HG03066 (cell line): ENCODE results near the gene AMOTL2.

ENCODE experiments used
- ATAC-seq: cut with Tn5 transposase; IDR thresholded peaks from one replicate; pipeline ENCODE4 v1.9.1; 2021; ENCODE audit warnings: low read depth; ENCODE audit not compliant: unreplicated experiment

Gene AMOTL2

DNA sequence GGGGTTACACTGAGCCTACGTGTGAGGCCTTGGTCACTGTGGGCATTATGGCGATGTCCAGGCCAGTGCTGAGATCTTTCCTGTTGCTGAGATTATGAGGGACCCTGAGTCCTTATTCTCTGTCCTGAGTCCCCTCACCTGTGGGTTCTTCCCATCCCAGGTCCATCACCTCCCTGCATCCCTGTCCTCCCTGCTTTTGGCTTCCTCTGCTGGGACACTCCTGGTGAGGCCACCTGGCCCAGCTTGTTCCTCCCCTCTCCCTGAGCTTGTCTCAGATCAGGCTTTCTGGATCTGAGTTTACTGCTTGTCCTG lies 36.1 kb downstream of the AMOTL2 start:
- ATAC-seq, result no peak

DNA sequence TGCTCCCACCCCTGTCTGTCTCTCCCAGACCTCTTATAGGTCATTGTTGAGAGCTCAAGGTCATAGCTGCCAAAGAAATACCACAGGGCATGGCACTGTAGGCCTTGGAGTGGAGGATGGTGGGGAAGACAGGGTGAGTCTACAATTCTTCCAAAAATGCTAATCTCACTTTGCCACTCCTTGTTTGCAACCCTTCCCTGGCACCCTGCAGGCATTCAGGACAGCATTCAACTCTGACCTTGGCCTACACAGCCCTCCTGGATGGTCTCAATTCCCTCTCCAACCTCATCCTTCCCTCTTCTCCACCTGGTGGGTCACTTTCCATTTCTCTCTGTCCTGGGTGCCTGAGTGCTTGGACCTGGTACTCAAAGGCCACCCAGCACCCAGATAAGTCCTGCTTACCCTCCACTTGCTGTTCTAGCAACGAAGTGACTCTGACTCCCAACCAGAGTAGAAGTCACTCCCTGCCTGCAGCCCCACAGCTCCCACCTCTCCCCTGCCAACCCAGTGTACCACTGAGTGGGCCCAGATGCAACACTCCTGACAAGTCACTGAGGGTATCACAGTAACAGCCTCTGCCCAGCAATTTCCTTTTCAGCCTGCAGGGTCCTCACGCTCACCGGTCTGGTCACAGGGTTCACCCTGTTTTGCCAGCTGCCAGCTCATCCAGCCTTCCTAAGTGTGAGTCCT lies 36.6 kb downstream of the AMOTL2 start:
- ATAC-seq, result no peak

DNA sequence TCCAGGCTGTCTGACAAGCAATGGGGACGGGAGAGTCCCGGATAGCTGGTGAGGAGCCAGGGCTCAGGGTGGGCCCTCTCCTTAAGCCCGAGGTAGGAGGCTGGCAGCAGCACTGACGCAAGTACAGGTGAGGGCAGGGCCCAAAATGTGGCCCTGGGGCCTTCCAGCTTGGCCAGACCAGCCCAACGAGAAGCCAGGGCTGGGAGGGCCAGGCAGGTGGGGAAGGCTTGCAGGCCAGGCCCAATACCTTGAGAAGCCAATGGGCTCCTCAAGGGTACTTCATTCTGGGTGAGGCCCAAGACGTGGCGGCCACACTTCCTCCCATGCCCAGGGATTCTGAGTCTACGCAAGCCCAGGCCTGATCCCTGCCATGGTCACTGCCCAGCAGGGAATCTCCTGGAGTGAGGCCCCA lies 37.2 kb downstream of the AMOTL2 start:
- no peak for ATAC-seq

DNA sequence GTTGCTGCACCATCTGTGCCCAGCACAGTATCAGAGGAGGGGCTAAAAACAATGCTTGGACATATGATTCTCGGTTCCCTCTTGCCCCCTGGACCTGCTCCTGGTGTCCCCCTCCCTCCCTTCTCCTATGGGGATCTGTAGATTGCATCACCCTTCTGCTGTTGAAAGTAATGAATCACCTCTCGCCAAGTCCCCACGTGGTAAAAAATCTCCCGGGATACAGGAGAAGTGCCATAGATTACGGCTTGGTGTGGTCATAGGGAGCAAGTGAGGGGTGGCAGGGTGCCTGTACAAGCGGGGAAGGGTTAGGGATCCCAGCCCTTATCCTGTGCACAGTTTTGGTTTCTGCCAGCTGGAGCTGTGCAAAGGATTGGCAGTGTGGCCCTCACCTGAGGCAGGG lies 37.7 kb downstream of the AMOTL2 start:
- no peak for ATAC-seq

DNA sequence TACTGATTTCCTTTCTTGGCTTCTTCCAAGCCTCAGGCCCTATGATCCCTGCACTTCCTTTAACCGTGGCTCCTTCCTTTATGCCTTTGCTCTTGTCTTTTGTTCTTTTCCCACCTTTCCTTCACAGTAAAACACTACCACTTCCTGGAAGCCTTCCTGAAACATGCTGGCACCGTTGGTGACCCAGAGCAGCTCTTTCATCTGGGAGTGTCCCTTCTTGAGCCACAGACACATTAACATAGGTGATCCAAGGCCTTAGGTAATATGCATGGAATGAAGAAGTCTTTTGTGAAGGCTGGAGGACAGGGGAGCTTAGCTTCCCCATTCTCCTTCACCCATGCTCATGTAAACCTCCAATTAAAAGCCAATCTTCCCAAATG lies 39.4 kb downstream of the AMOTL2 start:
- no peak for ATAC-seq

DNA sequence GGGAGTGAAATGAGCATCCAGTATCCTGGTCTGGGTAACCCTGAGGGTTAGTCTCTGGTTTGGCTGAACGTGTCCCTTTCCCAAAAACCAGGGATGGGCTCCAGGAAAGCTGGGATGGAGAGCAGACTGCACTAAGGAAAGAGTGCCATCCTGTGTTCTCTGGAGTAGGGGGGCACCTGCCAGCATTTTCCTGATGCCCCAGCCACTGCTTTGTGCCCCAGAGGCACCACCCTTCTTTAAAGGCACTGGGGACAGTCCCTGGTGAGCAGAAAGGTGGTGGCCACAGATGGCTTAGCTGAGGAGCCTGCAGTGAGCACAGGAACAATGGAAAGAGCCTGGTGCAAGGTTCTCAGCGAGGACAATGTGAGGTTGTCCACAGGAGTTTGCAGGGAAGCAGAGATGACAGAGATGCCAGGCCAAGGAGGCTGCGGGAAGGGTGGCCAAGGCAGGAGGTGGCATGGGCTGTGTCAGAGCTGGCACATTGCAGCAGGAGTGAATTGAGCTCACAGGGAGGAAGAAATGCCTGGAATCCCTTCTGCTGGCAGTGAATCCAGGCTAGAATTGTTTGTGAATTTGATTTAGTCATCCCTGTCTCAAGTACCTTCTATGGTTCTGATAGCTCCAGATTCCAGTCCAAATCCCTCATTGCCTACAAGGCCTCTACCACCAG lies 39.9 kb downstream of the AMOTL2 start:
- no peak for ATAC-seq

DNA sequence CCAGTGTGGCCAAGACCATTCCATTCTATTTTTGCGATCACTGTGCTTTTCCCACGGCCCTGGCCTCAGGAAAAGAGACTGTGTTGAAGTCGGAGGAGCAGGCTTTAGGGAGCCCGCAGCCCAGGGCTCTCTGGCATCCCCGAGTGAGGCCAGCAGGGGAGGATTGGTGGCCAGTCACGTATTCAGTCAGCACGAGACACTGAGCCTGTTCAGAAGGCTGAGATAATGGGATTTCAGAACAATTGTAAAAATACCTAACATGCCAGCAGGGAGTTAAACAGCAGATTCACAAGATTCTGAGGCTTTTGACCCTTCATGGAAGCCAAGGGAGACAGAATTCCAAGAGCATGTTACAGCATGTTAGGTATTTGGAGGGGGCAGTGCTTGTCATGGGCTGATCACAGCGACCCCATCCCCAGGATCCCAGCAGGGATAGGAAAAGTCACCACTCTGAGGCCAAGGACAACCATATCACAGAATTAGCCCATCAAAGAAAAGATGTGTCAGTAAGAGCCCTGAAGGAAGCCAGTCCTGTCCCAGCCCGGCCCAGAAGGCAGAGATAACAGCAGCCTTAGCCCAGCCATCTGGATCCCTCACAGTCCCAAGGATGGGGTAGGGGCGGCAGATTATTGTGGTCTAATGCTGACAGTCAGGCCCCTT lies 40.6 kb downstream of the AMOTL2 start:
- ATAC-seq, result no peak

DNA sequence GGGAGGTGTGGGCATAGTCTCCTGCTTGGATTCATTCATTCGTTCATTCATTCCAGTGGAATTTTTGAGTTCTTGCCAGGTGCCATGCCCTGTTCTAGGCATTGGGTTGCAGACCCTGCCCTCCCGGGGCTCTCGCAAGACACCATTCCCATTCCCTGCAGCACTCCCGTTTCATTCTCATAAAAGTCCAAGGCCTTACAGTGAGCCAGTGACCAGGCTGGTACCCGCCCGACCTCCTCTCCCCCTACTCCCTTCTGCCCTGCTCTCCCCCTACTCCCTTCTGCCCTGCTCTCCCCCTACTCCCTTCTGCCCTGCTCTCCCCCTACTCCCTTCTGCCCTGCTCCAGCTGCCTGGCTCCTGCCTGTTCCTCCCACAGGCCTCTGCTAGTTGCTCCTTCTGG lies 41.9 kb downstream of the AMOTL2 start:
- ATAC-seq, result no peak

DNA sequence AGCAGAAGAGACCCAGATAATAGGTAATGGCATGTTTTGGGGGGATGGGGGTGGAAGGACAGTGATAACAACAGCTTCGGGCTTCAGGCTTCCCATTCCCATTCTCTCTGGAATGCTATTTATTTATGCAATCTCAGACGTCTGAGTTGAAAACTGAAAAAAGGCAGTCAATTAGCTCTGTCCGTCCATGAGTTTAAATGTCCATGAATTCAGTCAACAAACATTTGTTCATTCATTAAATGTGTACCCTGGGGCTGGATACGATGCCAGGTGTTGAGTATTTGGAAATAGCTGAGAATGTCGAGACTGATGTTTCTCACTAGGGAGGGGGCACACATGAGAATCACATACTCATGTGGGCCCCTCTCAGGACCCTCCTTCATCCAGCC lies 42.4 kb downstream of the AMOTL2 start:
- ATAC-seq, result no peak

DNA sequence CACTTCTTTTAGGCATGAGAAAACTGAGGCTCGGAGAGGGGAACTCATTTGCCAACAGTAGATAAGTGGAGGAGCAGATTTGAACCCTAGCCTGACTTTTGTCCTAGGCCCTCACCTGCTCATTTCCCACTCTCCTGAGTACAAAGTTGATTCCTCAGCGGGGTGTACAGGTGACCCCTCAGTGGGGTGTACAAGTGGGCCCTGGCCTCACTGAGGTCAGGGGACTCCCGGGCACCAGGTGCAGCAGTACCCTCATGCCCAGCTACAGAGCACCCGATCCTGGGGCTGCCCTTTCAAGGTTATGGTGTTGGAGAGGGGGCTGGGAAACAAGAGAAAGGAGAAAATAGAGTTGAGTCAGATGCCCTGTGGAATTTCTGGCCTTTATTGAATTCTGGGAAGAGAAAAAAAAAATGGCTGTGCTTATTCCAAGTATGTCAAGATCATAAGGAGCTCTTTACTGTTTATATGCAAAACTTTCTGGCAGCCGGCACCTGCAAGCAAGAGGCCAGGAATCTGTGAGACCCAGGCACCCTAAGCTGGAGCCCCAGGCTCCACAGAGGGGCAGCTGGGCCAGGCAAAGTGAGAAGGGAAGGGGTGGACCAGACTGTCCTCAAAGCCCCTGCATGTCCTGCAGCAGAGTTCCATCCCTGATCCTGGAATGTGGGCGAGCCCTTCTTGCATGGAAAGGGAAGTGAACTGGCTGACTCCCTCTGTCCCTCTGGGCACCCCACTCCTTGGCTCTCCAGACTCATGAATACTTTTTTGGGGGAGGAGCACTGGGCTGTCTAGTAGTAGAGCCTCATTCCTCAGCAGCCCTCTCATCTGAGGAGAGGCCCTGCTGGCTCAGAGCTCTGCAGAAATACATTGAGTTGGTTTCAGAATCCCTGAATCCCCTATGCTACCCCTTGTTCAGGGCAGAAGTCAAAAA lies 43.1 kb downstream of the AMOTL2 start:
- ATAC-seq, result no peak

DNA sequence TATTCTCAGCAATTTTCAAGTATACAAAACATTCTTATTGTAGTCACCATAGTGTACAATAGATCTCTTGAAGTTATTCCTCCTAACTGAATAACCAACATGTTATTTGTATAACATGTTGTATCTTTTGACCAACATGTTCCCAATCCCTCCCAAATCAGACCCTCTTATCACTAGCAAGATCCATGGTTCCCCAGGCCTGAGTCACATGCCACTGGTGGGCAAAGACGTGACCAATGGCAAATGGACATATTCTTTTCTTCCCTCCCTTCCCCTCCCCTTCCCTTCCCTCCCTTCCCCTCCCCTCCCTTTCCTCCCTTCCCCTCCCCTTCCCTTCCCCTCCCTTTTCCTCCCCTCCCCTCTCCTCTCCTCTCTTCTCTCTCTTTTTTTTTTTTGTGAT lies 45.4 kb downstream of the AMOTL2 start:
- ATAC-seq, result no peak

DNA sequence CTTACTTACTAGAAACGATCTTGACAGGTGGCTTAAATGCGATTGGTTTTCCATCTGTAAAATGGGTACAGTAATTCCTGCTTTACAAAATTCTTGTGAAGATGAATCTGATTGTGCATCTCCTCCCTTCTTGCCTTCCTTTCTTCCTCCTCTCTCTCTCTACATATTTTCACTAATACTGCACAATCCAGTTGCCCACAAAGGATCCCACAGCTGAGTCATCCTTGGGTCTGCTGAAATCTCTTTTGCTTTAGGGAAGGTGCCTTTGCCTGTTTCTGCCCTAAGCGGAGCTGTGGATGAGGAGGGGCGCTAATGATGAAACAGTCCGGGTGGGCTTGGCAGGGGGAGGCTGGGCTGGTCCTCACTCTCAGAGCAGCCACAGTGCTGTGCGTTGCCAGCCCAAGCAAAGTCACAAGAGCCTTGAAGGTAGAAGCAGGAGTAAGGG lies 46.1 kb downstream of the AMOTL2 start:
- no peak for ATAC-seq

DNA sequence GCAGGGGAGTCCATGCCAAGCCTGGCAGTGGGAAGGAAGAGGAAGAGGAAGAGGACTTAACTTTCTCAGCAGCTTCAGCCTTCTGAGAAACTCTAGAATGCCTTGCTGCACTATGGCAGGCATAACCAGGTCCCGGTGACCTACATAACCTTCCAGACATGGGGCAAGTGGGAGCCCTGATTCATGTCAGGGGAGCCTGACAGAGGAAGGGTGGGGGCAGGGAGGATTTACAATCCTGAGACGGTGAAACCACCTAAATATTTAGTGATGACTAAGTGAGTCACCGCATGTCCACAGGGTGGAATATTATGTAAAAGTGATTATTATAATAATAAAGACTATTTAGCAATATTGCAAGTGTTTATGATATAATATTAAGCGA lies 46.7 kb downstream of the AMOTL2 start:
- no peak for ATAC-seq

DNA sequence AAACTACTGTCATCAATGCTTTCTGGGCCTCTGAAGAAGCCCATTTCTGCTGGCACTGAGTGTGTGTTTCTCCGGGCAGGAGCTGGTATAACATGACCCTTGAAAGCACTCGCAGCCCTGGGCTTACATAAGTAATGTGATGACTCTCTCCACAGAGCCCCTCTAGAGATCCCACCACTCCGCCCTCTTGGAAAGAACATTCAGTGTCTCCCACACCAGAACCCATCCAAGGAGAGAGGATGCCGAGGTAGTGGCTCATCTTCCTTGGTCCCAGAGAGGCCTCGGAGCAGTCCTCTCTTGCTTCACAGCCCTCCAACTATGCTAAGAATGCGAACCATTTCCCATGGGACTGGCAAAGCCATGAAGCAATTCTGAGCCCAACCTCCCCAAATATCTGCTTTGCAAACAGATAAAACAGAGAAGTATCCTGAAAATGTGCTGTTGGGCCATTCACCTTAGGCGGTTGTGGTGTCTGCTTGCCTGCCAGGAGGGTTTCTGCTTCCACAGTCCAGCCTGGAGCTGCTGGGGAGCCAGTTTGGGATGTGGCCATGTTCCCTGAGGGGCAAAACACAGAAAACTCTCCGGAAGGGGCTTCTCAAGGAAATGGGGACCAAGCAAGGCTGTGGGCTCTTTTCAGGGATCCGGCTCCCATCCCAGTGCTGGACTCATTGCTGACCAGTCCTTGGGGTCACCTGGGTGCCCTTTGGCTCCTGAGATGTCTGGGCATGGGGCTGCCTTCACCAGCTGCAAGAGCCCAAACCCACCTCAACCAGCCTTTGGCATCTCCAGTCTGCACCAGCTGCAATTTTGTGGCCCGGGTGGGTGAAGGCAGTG lies 47.3 kb downstream of the AMOTL2 start:
- no peak for ATAC-seq

DNA sequence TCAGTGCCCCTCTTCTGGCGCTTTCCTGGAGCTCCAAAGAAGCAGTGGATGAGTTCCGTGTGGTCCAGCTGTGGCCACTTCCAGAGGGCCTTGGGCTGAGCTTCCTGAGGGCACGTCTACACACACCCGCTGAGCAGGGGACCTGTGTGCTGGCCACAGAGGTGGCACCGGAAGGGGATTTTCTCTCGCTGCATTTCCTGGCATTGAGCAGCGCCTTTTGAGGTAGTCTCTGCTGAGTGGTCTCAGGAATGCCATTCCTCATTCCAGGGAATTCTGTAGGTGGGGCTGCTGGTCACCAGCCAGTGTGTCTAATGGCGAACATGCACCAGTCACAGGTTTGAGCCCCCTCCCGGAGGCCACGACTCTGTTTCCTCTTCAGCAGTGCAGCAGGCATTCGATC lies 48.1 kb downstream of the AMOTL2 start:
- ATAC-seq, result no peak

DNA sequence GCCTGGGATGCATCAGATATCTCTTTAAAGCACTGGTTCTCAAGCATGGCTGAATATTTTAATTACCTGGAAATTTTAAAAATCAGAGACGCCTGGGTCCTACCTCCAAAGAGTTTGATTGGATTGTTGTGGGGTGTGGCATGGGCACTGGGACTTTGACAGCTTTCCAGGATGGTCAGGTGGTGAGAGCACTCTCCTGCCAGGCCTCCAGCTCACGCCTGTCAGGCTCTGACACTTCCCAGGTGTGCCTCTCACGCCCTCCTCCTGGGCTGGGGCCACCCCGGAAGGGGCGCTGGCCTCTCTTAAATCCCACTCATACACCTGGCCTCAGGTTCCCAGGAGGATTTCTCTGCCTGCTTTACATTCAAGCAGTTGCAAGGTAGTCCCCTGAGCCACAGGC lies 48.5 kb downstream of the AMOTL2 start:
- no peak for ATAC-seq

DNA sequence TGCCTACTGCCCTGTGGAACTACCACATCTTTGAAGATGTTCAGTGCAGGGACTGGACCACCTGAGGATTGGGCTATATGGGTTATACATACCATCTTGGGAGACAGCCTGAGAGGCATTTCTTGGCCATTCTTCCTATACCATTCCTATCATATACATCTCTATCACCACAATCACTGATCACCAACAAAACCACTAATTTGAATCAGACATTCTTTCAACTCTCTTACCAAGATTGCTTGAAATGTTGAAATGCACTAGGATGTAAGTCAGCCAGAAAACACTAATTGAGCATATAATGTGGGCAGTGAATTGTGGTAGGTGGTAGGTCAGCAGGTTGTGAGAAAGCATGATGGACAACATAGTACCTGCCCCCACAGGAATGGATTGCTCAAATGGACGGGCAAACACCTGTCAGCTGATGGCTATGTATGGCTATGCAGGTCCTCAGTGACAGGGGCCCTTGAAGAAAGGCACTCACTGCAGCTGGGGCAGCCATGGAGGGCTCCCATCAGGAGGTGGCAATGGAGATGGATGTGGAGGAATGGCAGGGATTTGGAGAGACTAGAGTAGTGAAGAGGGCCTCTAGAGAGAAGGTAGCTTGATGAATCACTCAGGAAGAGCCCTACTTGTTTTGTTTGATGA lies 49.1 kb downstream of the AMOTL2 start:
- ATAC-seq, result no peak

DNA sequence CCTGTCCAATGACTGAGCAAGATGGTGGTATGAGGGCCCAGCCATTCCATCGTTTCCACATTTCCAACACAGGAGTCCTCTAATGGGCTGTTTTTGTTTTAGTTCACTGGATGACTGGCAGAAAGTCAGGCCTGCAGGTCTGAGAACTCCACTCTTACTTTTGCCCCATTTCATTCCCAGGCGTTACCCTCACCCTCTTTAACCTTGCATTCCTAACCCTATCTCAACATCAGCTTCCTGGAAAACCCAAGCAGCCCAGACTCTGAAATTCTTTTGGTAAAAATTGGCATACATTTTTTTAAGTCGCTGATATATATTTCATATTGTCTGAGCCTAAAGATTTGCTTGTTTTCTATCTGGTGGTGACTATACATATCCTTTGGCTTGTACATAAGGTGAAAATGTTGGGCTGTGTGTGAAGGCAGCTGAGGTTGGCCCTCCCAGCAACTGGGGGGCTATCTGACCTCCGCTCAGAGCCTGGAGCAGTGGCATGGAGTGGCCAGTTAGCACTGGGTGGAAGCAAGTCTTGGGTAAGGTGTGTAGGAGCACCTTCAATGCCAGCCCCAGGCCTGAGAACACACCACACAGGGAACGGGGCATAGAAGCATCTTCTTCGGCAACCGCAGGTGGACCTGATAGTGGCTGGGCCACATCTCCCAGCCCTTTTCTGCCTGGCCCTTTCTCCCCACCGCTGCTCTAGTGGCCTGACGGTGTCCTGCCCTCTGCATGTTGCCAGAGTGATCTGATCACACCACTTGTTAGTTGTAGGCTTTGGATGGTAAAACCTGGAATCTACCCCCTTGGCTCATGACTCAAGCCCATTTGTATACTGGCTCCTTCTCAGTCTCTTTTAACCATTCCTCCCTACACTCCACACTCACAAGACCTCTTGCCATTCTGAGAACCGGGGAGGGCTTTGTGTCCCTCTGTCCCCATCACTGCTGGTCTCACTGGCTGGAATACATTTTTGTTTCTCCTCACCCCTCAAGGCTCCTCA lies 50.0 kb downstream of the AMOTL2 start:
- ATAC-seq, result no peak

DNA sequence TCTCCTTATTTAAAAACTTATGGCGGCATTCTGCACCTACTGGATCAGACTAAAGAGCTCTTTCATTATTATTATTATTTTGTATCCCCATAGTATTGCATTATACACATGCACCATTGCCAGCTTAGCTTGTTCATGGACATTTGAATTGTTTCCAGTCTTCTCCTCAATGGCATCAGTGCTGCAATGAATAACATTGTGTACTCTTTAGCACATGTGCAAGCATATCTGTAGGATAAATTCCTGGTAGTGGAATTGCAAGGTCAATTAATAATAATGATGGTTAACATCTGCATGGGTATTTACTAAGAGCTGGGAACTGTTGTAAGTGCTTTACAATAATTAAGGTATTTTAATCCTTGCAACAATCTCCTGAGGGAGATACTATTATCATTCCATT lies 52.0 kb downstream of the AMOTL2 start:
- no peak for ATAC-seq
